GM12878 (cell line): Measurements from ENCODE around the gene SLC36A4. TPM values are rescaled to one million over a fixed set of nuclear protein-coding genes. Genes with fewer than 3 reads are reported as not detected.

Experiments used
- CREM ChIP-seq: IDR thresholded peaks from 2 replicates; pipeline ENCODE4 v1.6.1; 2014; ENCODE audit warnings: antibody characterized with exemption, low read depth
- IKZF2 ChIP-seq, 2 experiments: fragments of 450-650 bp; IDR thresholded peaks; 2 replicates each; pipeline ENCODE4 v1.6.1; 2017; ENCODE audit warnings: mild to moderate bottlenecking in 2 of 2, moderate library complexity in 2 of 2
- IRF4 ChIP-seq: IDR thresholded peaks from 2 replicates; pipeline ENCODE4 v1.6.1; 2011; ENCODE audit warnings: low read depth, low read length
- MEF2A ChIP-seq: IDR thresholded peaks from 2 replicates; pipeline ENCODE4 v1.6.1; 2011; ENCODE audit warnings: low read depth, mild to moderate bottlenecking, low read length, moderate library complexity; ENCODE audit not compliant: insufficient read depth
- MYC ChIP-seq: IDR thresholded peaks from 2 replicates; pipeline ENCODE4 v1.6.1; 2011; ENCODE audit warnings: mild to moderate bottlenecking, low read length, moderate library complexity, inconsistent platforms; ENCODE audit not compliant: insufficient read depth, insufficient replicate concordance, insufficient read length, severe bottlenecking
- NFIC ChIP-seq: IDR thresholded peaks from 2 replicates; pipeline ENCODE4 v1.6.1; 2012; ENCODE audit warnings: low read depth, mild to moderate bottlenecking, inconsistent platforms, low read length, moderate library complexity
- NRF1 ChIP-seq: conservative IDR thresholded peaks from 2 replicates; pipeline ENCODE4 v1.6.1; 2011; ENCODE audit warnings: mild to moderate bottlenecking, low read depth, low read length, improper control_type of control experiment
- POLR2AphosphoS2 ChIP-seq: IDR thresholded peaks from 2 replicates; pipeline ENCODE4 v1.6.1; 2011; ENCODE audit warnings: low read depth, mild to moderate bottlenecking, low read length, improper control_type of control experiment, moderate library complexity
- RELA ChIP-seq: fragments of 450-650 bp; IDR thresholded peaks from 2 replicates; pipeline ENCODE4 v1.8.0; 2014; ENCODE audit warnings: borderline replicate concordance; ENCODE audit not compliant: partially characterized antibody
- SUPT20H ChIP-seq: IDR thresholded peaks from 2 replicates; pipeline ENCODE4 v1.6.1; 2011; ENCODE audit warnings: low read depth, mild to moderate bottlenecking, low read length, moderate library complexity, borderline replicate concordance; ENCODE audit not compliant: control insufficient read depth
- ZBTB40 ChIP-seq: fragments of 450-650 bp; IDR thresholded peaks from 2 replicates; pipeline ENCODE4 v1.6.1; 2016; ENCODE audit warnings: mild to moderate bottlenecking, moderate library complexity, borderline replicate concordance
- ZNF24 ChIP-seq: fragments of 450-650 bp; IDR thresholded peaks from 2 replicates; pipeline ENCODE4 v1.6.1; 2017; ENCODE audit warnings: antibody characterized with exemption, mild to moderate bottlenecking
- ZNF384 ChIP-seq: IDR thresholded peaks from 2 replicates; pipeline ENCODE4 v1.6.1; 2012; ENCODE audit warnings: low read depth, mild to moderate bottlenecking, low read length, improper control_type of control experiment, borderline replicate concordance
- ZSCAN29 ChIP-seq: fragments of 450-650 bp; IDR thresholded peaks from 2 replicates; pipeline ENCODE4 v1.6.1; 2017; ENCODE audit warnings: mild to moderate bottlenecking, moderate library complexity
- polyA plus RNA-seq, 11 experiments: library from polyadenylated mRNA; depleted of rRNA in 4 of 11; unstranded in 6 of 11; stranded (reverse) in 5 of 11; fragments of >200 nt; fragmentation: Nextera tagmentation in 4 of 11; fragmentation: Illumina TruSeq in 1 of 11; extraction: Ambion mirVana in 4 of 11; extraction: Trizol in 1 of 11; gene quantifications; 1 replicate in 1 of 11; 2 replicates in 10 of 11; pipeline versions ENCODE4 v1.2.1 to v1.2.3, GENCODE V29; 2011 to 2016; ENCODE audit warnings: inconsistent platforms in 2 of 11, missing spikeins in 2 of 11, low read depth in 1 of 11
- total RNA-seq, 4 experiments: library from RNA; depleted of rRNA in 3 of 4; stranded (reverse); fragments of >200 nt in 3 of 4; fragmentation: Illumina TruSeq in 1 of 4; extraction: Trizol in 1 of 4; gene quantifications; 2 replicates each; pipeline versions ENCODE4 v1.2.1 to v1.2.3, GENCODE V29; 2013 to 2021
- TF ChIP-seq, protein P1 (sequence below): fragments of 450-650 bp; IDR thresholded peaks from 2 replicates; pipeline ENCODE4 v1.6.1; 2017; ENCODE audit warnings: mild to moderate bottlenecking, moderate library complexity
- TF ChIP-seq, protein P2 (sequence below): fragments of 450-650 bp; IDR thresholded peaks from 2 replicates; pipeline ENCODE4 v1.6.1; 2018; ENCODE audit warnings: borderline replicate concordance, mild to moderate bottlenecking; ENCODE audit not compliant: partially characterized antibody
- TF ChIP-seq, protein P3 (sequence below): IDR thresholded peaks from 2 replicates; pipeline ENCODE4 v1.6.1; 2012; ENCODE audit warnings: low read depth, low read length, improper control_type of control experiment

SLC36A4 gene
- total and polyA plus RNA-seq, 10 of the 15 experiments (the other 5 are each of a cell fraction or from before 2014, with no cell fraction given), result 1.4 to 12.5 (median 5.2) TPM

GRCh38 chr11:93197380-93198214 lies at the start of gene SLC36A4 (continued):
- TF ChIP-seq, protein P1, sequence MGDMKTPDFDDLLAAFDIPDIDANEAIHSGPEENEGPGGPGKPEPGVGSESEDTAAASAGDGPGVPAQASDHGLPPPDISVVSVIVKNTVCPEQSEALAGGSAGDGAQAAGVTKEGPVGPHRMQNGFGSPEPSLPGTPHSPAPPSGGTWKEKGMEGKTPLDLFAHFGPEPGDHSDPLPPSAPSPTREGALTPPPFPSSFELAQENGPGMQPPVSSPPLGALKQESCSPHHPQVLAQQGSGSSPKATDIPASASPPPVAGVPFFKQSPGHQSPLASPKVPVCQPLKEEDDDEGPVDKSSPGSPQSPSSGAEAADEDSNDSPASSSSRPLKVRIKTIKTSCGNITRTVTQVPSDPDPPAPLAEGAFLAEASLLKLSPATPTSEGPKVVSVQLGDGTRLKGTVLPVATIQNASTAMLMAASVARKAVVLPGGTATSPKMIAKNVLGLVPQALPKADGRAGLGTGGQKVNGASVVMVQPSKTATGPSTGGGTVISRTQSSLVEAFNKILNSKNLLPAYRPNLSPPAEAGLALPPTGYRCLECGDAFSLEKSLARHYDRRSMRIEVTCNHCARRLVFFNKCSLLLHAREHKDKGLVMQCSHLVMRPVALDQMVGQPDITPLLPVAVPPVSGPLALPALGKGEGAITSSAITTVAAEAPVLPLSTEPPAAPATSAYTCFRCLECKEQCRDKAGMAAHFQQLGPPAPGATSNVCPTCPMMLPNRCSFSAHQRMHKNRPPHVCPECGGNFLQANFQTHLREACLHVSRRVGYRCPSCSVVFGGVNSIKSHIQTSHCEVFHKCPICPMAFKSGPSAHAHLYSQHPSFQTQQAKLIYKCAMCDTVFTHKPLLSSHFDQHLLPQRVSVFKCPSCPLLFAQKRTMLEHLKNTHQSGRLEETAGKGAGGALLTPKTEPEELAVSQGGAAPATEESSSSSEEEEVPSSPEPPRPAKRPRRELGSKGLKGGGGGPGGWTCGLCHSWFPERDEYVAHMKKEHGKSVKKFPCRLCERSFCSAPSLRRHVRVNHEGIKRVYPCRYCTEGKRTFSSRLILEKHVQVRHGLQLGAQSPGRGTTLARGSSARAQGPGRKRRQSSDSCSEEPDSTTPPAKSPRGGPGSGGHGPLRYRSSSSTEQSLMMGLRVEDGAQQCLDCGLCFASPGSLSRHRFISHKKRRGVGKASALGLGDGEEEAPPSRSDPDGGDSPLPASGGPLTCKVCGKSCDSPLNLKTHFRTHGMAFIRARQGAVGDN, result peak; percentile 89
- TF ChIP-seq ZSCAN29 (peak; percentile 79; the same call in 1 of the 2 replicates), ZBTB40 (no peak), NFIC (no peak), MEF2A (0 out of 2 replicates have a peak, but pooled peaks have one; percentile 4), IRF4 (0 out of 2 replicates have a peak, but pooled peaks have one; percentile 2), ZNF24 (0 out of 2 replicates have a peak, but pooled peaks have one; percentile 37), NRF1 (peak; percentile 68), SUPT20H (no peak), ZNF384 (peak; percentile 71; the same call in 1 of the 2 replicates), RELA (peak; percentile 15), POLR2AphosphoS2 (peak; percentile 69; the same call in 1 of the 2 replicates), MYC (peak; percentile 60), IKZF2 (IDR thresholded peaks at IDR 0.05) (peak in 1 of 2 experiments; percentile 76), CREM (peak; percentile 80)
- TF ChIP-seq, protein P2, sequence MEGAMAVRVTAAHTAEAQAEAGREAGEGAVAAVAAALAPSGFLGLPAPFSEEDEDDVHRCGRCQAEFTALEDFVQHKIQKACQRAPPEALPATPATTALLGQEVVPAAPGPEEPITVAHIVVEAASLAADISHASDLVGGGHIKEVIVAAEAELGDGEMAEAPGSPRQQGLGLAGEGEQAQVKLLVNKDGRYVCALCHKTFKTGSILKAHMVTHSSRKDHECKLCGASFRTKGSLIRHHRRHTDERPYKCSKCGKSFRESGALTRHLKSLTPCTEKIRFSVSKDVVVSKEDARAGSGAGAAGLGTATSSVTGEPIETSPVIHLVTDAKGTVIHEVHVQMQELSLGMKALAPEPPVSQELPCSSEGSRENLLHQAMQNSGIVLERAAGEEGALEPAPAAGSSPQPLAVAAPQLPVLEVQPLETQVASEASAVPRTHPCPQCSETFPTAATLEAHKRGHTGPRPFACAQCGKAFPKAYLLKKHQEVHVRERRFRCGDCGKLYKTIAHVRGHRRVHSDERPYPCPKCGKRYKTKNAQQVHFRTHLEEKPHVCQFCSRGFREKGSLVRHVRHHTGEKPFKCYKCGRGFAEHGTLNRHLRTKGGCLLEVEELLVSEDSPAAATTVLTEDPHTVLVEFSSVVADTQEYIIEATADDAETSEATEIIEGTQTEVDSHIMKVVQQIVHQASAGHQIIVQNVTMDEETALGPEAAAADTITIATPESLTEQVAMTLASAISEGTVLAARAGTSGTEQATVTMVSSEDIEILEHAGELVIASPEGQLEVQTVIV, result peak; percentile 4
- TF ChIP-seq, protein P3, sequence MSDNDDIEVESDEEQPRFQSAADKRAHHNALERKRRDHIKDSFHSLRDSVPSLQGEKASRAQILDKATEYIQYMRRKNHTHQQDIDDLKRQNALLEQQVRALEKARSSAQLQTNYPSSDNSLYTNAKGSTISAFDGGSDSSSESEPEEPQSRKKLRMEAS, result peak; percentile 47; the same call in 1 of the 2 replicates
